ENCODE results near the gene EEF2.

Gene EEF2

GRCh38 chr19:3986260-3987041, 1.2 kb upstream of the EEF2 start:
- FAIRE-seq: peak; percentile 47

GRCh38 chr19:3985643-3986259, 488 bp upstream of the EEF2 start:
- DNase-seq (ENCODE audit: extremely low spot score, insufficient read length, low read depth): no peak
- no peak for FAIRE-seq

More at GRCh38 chr19:3986260-3987041, 1.2 kb upstream of the EEF2 start:
- no peak for DNase-seq (ENCODE audit: extremely low spot score, insufficient read length, low read depth)

DNA sequence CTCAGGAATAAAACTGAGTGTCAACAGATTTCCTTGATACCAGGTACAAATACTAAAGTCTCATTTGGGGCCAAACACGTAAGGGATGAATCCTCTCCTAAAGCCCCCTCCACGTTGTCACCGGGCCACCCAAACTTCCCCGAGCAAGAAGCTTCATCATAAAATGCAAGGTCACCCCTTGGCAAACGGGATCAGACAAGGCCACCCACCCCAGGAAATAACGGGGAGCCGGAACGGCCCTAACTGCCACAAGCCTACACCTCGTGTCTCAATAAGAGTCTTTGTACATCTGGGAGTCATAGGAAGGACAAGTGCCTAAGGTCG, 717 bp downstream of the EEF2 start:
- FAIRE-seq: no peak
- DNase-seq (ENCODE audit: extremely low spot score, insufficient read length, low read depth): no peak

GRCh38 chr19:3983936-3984583, 1.2 kb downstream of the EEF2 start:
- DNase-seq (ENCODE audit: extremely low spot score, insufficient read length, low read depth): no peak
- FAIRE-seq: no peak

- no peak for DNase-seq (ENCODE audit: extremely low spot score, insufficient read length, low read depth)
- no peak for FAIRE-seq
These were observed 1.7 kb downstream of the EEF2 start for GRCh38 chr19:3983542-3983914.

GRCh38 chr19:3982701-3983541, 2.3 kb downstream of the EEF2 start:
- FAIRE-seq (no peak), DNase-seq (ENCODE audit: extremely low spot score, insufficient read length, low read depth) (no peak)

GRCh38 chr19:3981736-3982681, 3.3 kb downstream of the EEF2 start:
- DNase-seq (ENCODE audit: extremely low spot score, insufficient read length, low read depth) (no peak), FAIRE-seq (no peak)

GRCh38 chr19:3981373-3981735, 3.9 kb downstream of the EEF2 start:
- no peak for FAIRE-seq
- no peak for DNase-seq (ENCODE audit: extremely low spot score, insufficient read length, low read depth)

DNA sequence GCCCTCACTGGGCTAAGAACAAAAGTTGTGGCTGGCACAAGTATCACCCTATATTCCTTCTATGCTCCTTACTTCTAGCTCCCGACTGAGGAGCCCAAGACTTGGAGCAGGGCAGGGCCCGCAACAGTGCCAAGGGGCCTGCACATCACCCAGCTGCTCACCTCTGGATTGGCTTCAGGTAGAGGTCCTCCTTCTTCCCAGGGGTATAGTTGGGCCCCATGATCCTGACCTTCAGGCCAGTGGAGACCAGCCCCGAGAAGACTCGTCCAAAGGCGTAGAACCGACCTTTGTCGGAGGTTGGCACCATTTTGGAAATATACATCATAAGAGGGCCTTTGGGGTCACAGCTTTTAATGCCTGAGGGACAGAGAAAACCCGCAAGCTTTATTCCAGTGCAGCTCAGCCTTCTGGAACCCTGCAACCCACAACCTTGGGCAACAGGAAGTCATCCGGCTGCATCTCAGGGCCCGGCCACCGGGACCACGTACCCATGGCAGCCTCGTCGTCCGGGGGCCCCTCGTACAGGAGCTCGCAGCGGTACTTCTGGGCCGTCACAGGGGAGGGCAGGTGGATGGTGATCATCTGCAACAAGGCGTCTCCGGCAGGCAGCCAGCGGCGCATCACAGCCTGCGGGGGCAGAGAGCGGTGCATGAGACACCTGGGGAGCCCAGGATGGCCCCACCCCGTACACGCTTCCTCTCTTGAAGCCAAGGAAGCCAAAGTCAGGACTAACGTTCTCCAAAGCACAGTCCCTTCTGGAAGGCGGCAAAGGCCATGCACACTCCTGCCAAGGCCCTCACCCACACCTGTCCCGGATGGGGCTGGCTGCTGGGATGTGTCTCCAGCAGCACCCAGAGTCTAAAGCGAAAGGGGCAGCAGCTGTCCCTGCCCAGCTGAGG, 4.7 kb downstream of the EEF2 start:
- no peak for DNase-seq (ENCODE audit: extremely low spot score, insufficient read length, low read depth)
- FAIRE-seq: no peak

DNA sequence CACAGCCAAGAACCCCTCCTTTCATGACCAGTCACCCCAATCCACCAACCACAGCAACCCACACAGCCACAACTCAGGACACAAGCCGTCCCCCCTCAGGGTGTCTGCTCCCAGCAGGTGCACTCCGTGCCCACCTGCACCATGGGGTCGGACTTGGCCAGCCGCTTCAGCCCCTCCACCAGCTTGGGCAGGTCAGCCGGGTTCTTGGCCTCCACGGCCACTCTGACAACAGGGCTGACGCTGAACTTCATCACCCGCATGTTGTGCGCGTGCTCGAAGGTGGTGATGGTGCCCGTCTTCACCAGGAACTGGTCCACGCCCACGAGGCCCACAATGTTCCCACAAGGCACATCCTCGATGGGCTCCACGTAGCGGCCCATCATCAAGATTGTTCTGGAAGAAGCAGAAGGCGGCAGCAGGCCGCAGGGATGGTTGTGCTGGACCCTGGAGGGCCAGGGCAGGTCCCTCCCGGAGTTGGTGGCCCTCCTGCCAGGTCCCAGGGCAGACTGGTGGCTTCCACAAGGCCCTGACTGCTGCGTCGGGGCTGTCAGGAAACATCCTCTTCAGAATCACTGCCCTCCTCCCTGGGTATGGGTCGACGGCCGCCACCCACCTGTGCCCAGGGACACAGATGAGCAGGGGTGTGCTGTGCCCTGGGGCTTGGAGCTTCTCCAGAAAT, 5.5 kb downstream of the EEF2 start:
- DNase-seq (ENCODE audit: extremely low spot score, insufficient read length, low read depth): no peak

GRCh38 chr19:3979289-3979673, 6.0 kb downstream of the EEF2 start:
- DNase-seq (ENCODE audit: extremely low spot score, insufficient read length, low read depth) (no peak), FAIRE-seq (no peak)

More for the DNA sequence above, 5.5 kb downstream of the EEF2 start:
- no peak for FAIRE-seq

- FAIRE-seq (no peak), DNase-seq (ENCODE audit: extremely low spot score, insufficient read length, low read depth) (no peak)
These were observed 7.1 kb downstream of the EEF2 start for GRCh38 chr19:3978145-3978544.

GRCh38 chr19:3977242-3978143, 7.8 kb downstream of the EEF2 start:
- FAIRE-seq: no peak
- no peak for DNase-seq (ENCODE audit: extremely low spot score, insufficient read length, low read depth)

DNA sequence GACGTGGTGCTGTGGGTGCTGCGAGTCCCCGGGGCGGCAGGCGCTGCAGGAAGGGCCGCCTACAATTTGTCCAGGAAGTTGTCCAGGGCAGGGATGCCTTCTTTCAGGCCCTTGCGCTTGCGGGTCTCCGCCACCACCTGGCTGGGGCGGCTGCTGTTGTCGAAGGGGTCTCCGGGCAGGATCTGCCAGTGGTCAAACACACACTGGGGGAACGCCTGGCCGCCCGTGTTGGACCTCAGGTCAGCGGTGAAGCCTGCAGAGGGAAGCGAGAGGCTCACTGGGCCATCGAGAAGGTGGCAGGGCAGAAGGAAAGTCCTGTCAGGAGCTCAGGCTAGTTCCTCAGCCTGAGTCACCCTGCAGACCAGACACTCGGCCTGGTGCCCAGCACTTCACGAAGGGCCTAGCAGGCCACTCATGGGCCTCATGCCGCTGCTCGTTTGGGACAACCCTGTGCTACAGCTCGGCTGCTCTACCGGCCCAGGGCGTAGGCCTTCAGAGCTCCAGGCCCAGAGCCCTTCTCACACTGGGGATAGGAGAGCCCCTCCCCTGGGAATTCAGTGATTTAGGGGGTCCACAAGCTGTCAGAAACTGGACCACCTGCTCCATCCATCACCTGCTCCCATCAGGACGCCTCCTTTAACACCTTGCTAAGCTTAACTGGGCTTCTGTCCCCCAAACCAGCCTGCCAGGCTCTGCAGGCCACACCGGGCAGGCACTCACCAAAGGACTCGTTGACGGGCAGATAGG, 8.6 kb downstream of the EEF2 start:
- FAIRE-seq (no peak), DNase-seq (ENCODE audit: extremely low spot score, insufficient read length, low read depth) (no peak)

GRCh38 chr19:3975637-3976087, 9.6 kb downstream of the EEF2 start:
- no peak for DNase-seq (ENCODE audit: extremely low spot score, insufficient read length, low read depth)
- FAIRE-seq: no peak

- FAIRE-seq: no peak
- DNase-seq (ENCODE audit: extremely low spot score, insufficient read length, low read depth): no peak
These were observed 10.1 kb downstream of the EEF2 start for GRCh38 chr19:3975144-3975543.

Measured in GM18507 (cell line).